Measurements from ENCODE around the gene ARHGEF28.

Gene ARHGEF28

GRCh38 chr5:73909474-73909873 is 283.5 kb downstream of the ARHGEF28 start:
- no peak for DNase-seq

- DNase-seq, result no peak
Measured at GRCh38 chr5:73911761-73912393, 285.9 kb downstream of the ARHGEF28 start.

- DNase-seq, result no peak
Measured at GRCh38 chr5:73912821-73913271, 286.9 kb downstream of the ARHGEF28 start.

GRCh38 chr5:73913971-73914370 is 288.0 kb downstream of the ARHGEF28 start:
- no peak for DNase-seq

GRCh38 chr5:73915345-73915744 is 289.3 kb downstream of the ARHGEF28 start:
- DNase-seq, result no peak

- DNase-seq, result no peak
Measured at GRCh38 chr5:73917433-73917832, 291.4 kb downstream of the ARHGEF28 start.

- no peak for DNase-seq
Measured at GRCh38 chr5:73917891-73918290, 291.9 kb downstream of the ARHGEF28 start.

GRCh38 chr5:73918791-73919221 is 292.8 kb downstream of the ARHGEF28 start:
- no peak for DNase-seq

GRCh38 chr5:73921741-73922140 is 295.7 kb downstream of the ARHGEF28 start:
- no peak for DNase-seq

- no peak for DNase-seq
Measured at GRCh38 chr5:73922224-73922623, 296.2 kb downstream of the ARHGEF28 start.

GRCh38 chr5:73922875-73923557 is 297.0 kb downstream of the ARHGEF28 start:
- no peak for DNase-seq

GRCh38 chr5:73928476-73929070 is 302.6 kb downstream of the ARHGEF28 start:
- DNase-seq, result no peak

GRCh38 chr5:73935719-73936118 is 309.7 kb downstream of the ARHGEF28 start:
- DNase-seq, result no peak

GRCh38 chr5:73938280-73938937 is 312.4 kb downstream of the ARHGEF28 start:
- DNase-seq, result no peak

- DNase-seq, result no peak
Measured at GRCh38 chr5:73938938-73939320, 312.9 kb downstream of the ARHGEF28 start.

- no peak for DNase-seq
Measured at GRCh38 chr5:73939557-73939956, 313.6 kb downstream of the ARHGEF28 start.

- DNase-seq, result no peak
Measured at GRCh38 chr5:73940026-73940425, 314.0 kb downstream of the ARHGEF28 start.

GRCh38 chr5:73940801-73941200 is 314.8 kb downstream of the ARHGEF28 start:
- DNase-seq, result no peak

GRCh38 chr5:73942783-73943182 is 316.8 kb downstream of the ARHGEF28 start:
- DNase-seq, result no peak

GRCh38 chr5:73943397-73943796 is 317.4 kb downstream of the ARHGEF28 start:
- no peak for DNase-seq

- no peak for DNase-seq
Measured at GRCh38 chr5:73944581-73944980, 318.6 kb downstream of the ARHGEF28 start.

GRCh38 chr5:73945505-73945904 is 319.5 kb downstream of the ARHGEF28 start:
- DNase-seq, result peak; percentile 2

- DNase-seq, result no peak
Measured at GRCh38 chr5:73946278-73946677, 320.3 kb downstream of the ARHGEF28 start.

Data from OCI-M1 (cell line).